ENCODE results near the gene ARRDC5.
A peak's percentile ranks its signal among the peaks of the same experiment; 100 is the strongest.
"Not testable (repeated sequence)": the region's sequence is repeated elsewhere in the genome, so short reads cannot be mapped to it uniquely, and the experiment has no call there.

The ARRDC5 gene

GRCh38 chr19:4909897-4910593, 7.3 kb upstream of the ARRDC5 start:
- DNase-seq, result peak; percentile 93

- peak; percentile 36 for DNase-seq
Observed at GRCh38 chr19:4909156-4909896, 6.6 kb upstream of the ARRDC5 start, which contains the start of gene UHRF1. Gene UHRF1, plus strand, starts transcription at chr19:4909501. Its CDS starts 1,385 bp downstream, at chr19:4910886.

GRCh38 chr19:4908781-4909155, 6.1 kb upstream of the ARRDC5 start:
- DNase-seq, result no peak

- no peak for DNase-seq
Observed at GRCh38 chr19:4908360-4908759, 5.7 kb upstream of the ARRDC5 start.

GRCh38 chr19:4906963-4907362, 4.3 kb upstream of the ARRDC5 start:
- DNase-seq, result no peak

GRCh38 chr19:4904481-4904880, 1.8 kb upstream of the ARRDC5 start:
- DNase-seq, result no peak

GRCh38 chr19:4900879-4901278, 1.8 kb downstream of the ARRDC5 start:
- DNase-seq, result not testable (repeated sequence)

GRCh38 chr19:4897146-4897545, 5.5 kb downstream of the ARRDC5 start:
- no peak for DNase-seq

- DNase-seq, result peak; percentile 45
Observed at GRCh38 chr19:4896372-4896771, 6.3 kb downstream of the ARRDC5 start.

- DNase-seq, result not testable (repeated sequence)
Observed at GRCh38 chr19:4892962-4893361, 9.7 kb downstream of the ARRDC5 start.

- no peak for DNase-seq
Observed at GRCh38 chr19:4891066-4891465, 11.6 kb downstream of the ARRDC5 start.

- DNase-seq, result peak; percentile 68
Observed at GRCh38 chr19:4889034-4889815, 13.5 kb downstream of the ARRDC5 start.

GRCh38 chr19:4887803-4888202, 14.9 kb downstream of the ARRDC5 start:
- DNase-seq, result not testable (repeated sequence)

GRCh38 chr19:4884993-4885392, 17.7 kb downstream of the ARRDC5 start:
- not testable (repeated sequence) for DNase-seq

GRCh38 chr19:4882874-4883273, 19.8 kb downstream of the ARRDC5 start:
- not testable (repeated sequence) for DNase-seq

GRCh38 chr19:4879041-4879440, 23.7 kb downstream of the ARRDC5 start:
- no peak for DNase-seq

GRCh38 chr19:4878491-4878968, 24.2 kb downstream of the ARRDC5 start:
- DNase-seq, result no peak

GRCh38 chr19:4877753-4878490, 24.8 kb downstream of the ARRDC5 start:
- no peak for DNase-seq

GRCh38 chr19:4873930-4874329, 28.8 kb downstream of the ARRDC5 start:
- no peak for DNase-seq

- DNase-seq, result no peak
Observed at GRCh38 chr19:4871711-4872110, 31.0 kb downstream of the ARRDC5 start.

GRCh38 chr19:4870025-4870700, 32.5 kb downstream of the ARRDC5 start:
- DNase-seq, result peak; percentile 97

GRCh38 chr19:4868286-4868834, 34.3 kb downstream of the ARRDC5 start:
- DNase-seq, result no peak

All from HCEC 1CT (cell line).